Thyroid gland (tissue), 4 donors: ENCODE data around the gene ART4.

Source experiments
- CTCF ChIP-seq, 6 experiments: fragments of 200-600 bp in 3 of 6; fragments of 450-650 bp in 3 of 6; sonication (generic) in 3 of 6; IDR thresholded peaks; one replicate each; pipeline ENCODE4 v1.5.1; 2016 to 2019; ENCODE audit warnings: antibody characterized with exemption in 6 of 6, mild to moderate bottlenecking in 2 of 6, inconsistent platforms in 1 of 6, moderate library complexity in 1 of 6
- POLR2A ChIP-seq, 2 donors: fragments of 450-650 bp; IDR thresholded peaks; one replicate each; pipeline ENCODE4 v1.6.1; 2017; ENCODE audit warnings: antibody characterized with exemption in 2 of 2, mild to moderate bottlenecking in 2 of 2, moderate library complexity in 1 of 2

GRCh38 chr12:14781563-14781962 lies 61.8 kb downstream of the ART4 start:
- TF ChIP-seq CTCF (IDR thresholded peaks at IDR 0.05) (no peak), POLR2A (IDR thresholded peaks at IDR 0.05) (no peak)
